ENCODE measurements around the gene AP5Z1. TPM values are rescaled to one million over a fixed set of nuclear protein-coding genes. Genes with fewer than 3 reads are reported as not detected.

The AP5Z1 gene
- polyA plus RNA-seq, 1 donor = 20.0 TPM

DNA sequence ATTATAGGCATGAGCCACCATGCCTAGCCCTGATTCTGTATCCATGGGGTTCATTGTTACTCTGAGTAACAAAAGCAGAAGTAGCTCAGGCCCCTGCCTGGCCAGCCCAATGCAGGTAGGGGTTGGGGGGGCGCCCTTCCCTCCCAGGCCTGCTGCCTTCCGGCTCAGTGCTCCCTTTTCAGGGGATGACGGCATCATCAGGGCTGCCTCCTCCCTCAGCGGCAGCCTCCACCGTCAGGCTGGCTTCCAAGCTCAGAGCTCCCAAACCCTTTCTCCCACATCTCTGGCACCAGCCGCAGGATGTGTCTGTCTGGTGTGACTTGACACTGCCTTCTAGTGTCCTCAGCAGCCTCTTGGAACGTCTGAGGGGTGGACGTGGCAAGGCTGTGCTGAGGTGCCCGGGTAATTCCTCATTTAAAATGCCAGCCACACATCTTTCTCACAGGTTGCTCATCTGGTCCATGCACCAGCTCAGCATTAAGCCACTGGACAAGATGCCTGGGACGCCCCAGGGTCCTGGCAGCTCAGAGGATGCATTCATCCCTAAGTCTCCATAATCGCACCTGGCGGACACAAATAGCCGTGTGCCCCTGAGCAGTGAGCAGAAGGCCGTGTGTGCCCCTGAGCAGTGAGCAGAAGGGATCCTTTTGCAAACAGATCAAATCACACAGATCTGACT is 48.2 kb downstream of the AP5Z1 start:
- DNase-seq = no peak

GRCh38 chr7:4824120-4824775 is 48.8 kb downstream of the AP5Z1 start:
- no peak for DNase-seq

- DNase-seq = no peak
Measured at GRCh38 chr7:4825081-4825480, 49.7 kb downstream of the AP5Z1 start.

- DNase-seq = no peak
Measured at GRCh38 chr7:4828720-4829383, 53.4 kb downstream of the AP5Z1 start.

DNA sequence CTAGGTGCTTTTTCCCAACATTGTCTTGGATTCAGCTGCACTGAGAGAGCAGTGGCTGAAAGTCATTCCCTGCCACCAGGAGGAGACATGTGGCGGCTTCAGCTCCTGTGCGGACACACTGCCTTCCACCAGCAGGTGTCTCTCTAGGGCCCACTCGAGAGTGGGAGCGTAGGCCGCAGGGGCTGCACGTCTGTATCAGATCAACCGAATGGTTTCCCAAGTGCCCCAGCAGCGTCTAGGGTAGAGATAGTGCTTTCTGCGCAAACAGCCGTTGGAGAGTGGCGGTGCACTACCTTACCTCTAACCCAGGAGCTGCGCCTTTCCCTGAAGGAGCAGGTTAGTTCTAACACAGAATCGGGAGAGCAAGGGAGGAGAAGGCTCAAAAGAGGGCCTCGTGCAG is 54.8 kb downstream of the AP5Z1 start:
- DNase-seq = peak; percentile 60

DNA sequence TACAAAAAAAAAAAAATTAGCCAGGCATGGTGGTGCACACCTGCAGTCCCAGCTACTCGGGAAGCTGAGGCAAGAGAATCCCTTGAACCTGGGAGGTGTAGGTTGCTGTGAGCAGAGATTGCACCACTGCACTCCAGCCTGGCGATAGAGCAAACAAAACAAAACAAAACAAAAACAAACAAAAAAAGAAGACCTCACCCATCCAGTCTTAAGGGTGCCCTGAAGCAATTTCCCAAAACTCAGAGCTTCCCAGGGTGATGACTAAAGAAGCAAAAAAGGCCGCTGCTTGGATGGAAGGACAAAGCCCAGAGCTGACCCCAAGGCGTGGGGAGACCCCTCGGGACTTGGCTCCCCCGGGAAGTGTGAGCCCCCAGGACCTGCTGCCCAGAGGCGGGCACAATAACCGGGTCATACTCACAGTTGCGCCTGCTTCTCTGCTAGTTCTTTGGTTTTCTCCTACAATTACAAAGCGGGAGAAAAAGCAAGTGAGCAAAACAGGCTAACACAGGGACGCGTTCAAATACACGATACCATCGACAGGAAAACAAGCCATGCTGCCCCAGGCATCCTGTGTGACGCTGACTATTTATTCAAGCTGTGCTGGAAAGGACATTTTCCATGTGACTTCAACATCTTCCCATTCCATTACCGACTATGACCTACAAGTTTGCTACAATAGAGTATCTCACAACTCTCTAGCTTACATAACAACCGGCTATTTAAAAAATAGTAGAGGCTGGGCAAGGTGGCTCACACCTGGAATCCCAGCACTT is 56.5 kb downstream of the AP5Z1 start:
- DNase-seq = no peak

GRCh38 chr7:4832711-4833110 is 57.3 kb downstream of the AP5Z1 start:
- no peak for DNase-seq

GRCh38 chr7:4833176-4833575 is 57.8 kb downstream of the AP5Z1 start:
- DNase-seq = no peak

DNA sequence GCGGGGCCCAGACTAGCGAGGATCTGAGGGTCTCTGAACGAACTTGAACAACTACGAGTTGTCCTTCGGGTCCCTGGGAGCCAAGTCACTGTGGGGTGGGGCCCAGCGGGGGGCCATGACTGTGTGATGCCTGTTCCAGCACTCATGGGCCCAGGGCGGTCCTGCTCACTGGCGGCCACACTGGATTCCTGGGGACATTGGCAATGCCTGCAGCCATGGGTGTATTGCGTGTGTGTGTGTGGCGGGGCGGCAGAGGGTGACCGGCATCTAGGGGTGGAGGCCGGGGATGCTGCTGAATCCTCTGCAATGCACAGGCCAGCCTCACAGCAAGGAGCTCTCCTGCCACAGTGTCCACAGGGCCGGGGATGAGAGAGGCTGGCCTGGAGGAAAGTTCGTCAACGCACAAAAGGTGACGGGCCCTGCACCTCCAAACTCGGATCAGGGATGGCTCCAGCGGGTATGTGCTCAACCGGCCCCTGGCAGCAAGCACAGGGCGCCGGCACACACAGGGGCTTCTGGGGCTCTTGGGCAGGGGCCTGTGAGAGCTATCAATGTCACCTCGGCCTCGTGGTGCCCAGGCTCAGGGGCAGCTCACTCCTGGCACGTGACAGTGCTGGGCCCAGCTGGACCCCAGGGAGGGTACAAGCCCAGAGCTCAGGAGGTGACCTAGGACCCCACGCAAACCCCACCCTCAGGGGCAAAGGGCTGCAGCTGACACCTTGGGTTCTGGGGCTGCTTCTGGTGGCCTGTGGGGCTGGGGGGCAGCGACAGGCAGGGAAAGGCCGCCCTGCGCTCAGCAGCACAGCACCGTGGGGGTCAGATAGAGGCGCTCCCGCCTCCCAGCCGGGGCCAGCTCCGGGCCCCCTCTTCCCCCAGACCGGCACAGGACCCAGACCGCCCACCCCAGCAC is 58.5 kb downstream of the AP5Z1 start:
- no peak for DNase-seq

- no peak for DNase-seq
Measured at GRCh38 chr7:4834601-4835397, 59.4 kb downstream of the AP5Z1 start.

GRCh38 chr7:4835398-4836205 is 60.2 kb downstream of the AP5Z1 start:
- DNase-seq = no peak

DNA sequence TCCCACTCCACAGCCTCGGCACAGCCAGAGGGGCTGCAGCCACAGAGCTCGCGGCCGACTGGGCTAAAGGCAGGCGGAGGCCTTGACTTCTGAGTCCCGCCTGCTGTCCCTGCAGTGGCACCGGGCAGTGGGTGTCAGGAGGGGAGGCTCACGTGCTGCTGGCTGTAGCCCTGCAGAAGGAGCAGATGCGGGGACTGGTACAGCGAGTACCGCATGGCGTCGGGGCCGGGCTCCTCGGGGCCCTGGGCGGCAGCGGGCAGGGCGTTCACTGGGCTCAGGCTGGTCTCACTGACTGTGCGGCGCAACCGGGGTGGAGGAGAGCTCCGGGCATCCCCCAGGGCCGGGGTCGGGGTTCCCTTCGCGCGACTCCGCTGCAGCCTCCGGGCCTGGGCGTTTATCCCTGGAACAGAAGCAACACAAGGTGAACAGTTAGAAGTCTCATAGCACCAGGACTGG is 60.8 kb downstream of the AP5Z1 start:
- DNase-seq = no peak

DNA sequence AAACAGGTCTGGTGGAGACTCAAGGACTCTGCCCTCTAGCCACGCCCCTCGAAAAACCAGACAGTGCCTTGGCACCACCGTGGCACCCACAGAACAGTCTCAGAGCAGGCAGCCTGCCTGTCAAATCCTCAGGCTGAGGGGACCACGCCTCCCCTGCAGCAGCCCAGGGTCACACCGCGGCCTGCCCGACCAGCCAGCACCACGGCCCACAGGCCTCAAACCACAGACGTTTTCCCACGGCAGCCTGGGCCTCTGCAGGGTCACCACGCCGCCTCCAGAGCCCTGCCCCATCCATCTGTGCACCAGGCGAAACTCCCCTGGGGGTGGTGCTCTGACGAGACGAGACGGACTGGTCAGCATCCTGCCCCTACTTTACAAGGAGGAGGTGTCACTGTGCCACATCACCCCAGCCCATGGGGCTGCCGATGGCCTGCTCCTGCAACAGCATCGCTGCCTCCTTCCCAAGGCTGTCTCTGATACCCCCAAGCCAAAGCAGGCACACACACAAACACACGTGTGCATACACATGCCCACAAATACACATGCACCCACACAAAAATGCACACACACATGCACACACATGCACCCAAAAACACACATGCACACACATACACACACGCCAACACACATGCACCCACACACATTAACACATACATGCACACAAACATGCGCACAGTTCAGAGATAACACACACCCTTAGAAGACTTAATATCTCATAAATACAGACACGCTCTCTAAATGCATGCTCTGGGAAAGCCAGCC is 61.8 kb downstream of the AP5Z1 start:
- no peak for DNase-seq

- no peak for DNase-seq
Measured at GRCh38 chr7:4837803-4838625, 62.6 kb downstream of the AP5Z1 start.

DNA sequence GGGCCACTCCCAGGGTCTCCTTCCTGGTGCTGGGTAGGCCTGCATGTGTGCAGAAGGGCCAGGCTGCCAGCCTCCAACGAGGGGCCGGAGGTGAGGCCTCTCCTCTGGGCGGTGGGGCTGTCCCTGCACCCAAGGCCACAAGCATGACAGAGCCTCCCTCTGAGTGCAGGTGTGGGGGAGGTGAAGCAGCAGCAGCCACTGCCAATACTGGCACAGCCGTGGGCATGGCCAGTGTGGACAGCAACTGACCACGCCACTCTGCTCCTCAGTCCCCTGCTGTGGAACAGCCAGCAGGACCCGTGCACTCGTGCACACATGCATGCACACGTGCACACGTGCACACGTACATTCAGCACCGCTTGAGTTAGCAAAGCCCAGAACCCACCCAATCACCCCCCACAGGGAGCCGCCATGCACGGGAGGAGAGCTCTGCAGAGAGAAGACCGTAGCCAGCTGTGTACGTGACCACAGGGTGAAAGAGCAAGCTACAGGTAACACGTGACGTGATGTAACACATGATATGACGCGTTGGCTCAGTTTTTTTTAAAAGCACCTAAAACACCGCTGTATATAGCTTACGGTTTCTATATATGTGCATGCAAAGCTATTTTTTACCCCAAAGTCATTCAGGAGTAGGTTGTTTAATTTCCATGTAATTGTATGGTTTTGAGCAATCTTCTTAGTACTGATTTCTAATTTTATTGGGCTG is 63.4 kb downstream of the AP5Z1 start:
- DNase-seq = no peak

DNA sequence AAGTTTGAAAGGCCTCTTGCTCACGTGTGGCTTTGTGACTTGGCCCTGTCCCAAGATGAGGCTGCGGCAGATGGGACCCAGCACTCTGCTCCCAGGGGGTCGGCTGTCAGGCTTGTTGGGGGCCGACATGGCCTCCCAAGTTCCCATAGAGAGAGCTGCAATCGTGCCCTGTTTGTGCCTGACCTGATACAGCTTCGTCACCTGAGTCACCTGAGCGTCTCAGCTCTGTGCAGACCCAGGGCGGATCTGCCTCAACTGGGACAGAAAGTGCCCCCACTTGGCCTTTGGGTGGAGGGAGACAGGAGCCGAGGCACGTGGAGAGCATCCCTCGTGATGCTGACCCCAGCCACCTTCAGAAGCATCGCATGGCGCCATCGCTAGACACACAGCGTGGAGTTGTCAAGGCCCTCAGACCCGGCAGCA is 64.7 kb downstream of the AP5Z1 start:
- DNase-seq = no peak
